Measurements from ENCODE around the gene NAALADL2.

NAALADL2 gene

GRCh38 chr3:175383371-175383770 is 524.2 kb downstream of the NAALADL2 start:
- TF ChIP-seq CTCF (IDR thresholded peaks at IDR 0.05) = no peak
- no peak overlapping the region for H3K27ac ChIP-seq
- no peak overlapping the region for H3K4me3 ChIP-seq
- no peak for DNase-seq (ENCODE audit: low spot score)

GRCh38 chr3:175383813-175384212 is 524.7 kb downstream of the NAALADL2 start:
- no peak for TF ChIP-seq CTCF (IDR thresholded peaks at IDR 0.05)
- no peak overlapping the region for H3K4me3 ChIP-seq
- no peak overlapping the region for H3K27ac ChIP-seq
- no peak for DNase-seq (ENCODE audit: low spot score)

GRCh38 chr3:175384569-175384968 is 525.4 kb downstream of the NAALADL2 start:
- Histone ChIP-seq H3K4me3 (no peak overlapping the region), H3K27ac (no peak overlapping the region)
- DNase-seq (ENCODE audit: low spot score) = no peak
- TF ChIP-seq CTCF (IDR thresholded peaks at IDR 0.05) = no peak

- no peak for TF ChIP-seq CTCF (IDR thresholded peaks at IDR 0.05)
- no peak for DNase-seq (ENCODE audit: low spot score)
- Histone ChIP-seq H3K4me3 (no peak overlapping the region), H3K27ac (no peak overlapping the region)
Measured at GRCh38 chr3:175386630-175387029, 527.5 kb downstream of the NAALADL2 start.

- TF ChIP-seq CTCF (IDR thresholded peaks at IDR 0.05) = no peak
- no peak overlapping the region for H3K4me3 ChIP-seq
- H3K27ac ChIP-seq = no peak overlapping the region
- DNase-seq (ENCODE audit: low spot score) = no peak
Measured at GRCh38 chr3:175389560-175389959, 530.4 kb downstream of the NAALADL2 start.

GRCh38 chr3:175391601-175392000 is 532.5 kb downstream of the NAALADL2 start:
- no peak for TF ChIP-seq CTCF (IDR thresholded peaks at IDR 0.05)
- no peak for DNase-seq (ENCODE audit: low spot score)
- H3K27ac ChIP-seq = no peak overlapping the region
- no peak overlapping the region for H3K4me3 ChIP-seq

GRCh38 chr3:175392653-175393052 is 533.5 kb downstream of the NAALADL2 start:
- TF ChIP-seq CTCF (IDR thresholded peaks at IDR 0.05) = no peak
- Histone ChIP-seq H3K27ac (no peak overlapping the region), H3K4me3 (no peak overlapping the region)
- no peak for DNase-seq (ENCODE audit: low spot score)
